GM12874 (cell line): ENCODE data around the gene BBLN.

ENCODE experiments used
- CTCF ChIP-seq: IDR thresholded peaks from 2 replicates; pipeline ENCODE4 v1.5.1; 2011; ENCODE audit warnings: low read depth, mild to moderate bottlenecking, control low read depth, low read length, moderate library complexity; ENCODE audit not compliant: insufficient read depth

The BBLN gene

GRCh38 chr9:128148509-128149000 is 11.5 kb upstream of the BBLN start:
- TF ChIP-seq CTCF = no peak

- no peak for TF ChIP-seq CTCF
Observed at GRCh38 chr9:128149001-128149701, 10.9 kb upstream of the BBLN start, which contains the start of gene LCN2. Gene LCN2, plus strand, starts transcription at chr9:128149453. Its CDS starts 73 bp downstream, at chr9:128149526.

GRCh38 chr9:128149951-128150593 is 10.0 kb upstream of the BBLN start:
- no peak for TF ChIP-seq CTCF

GRCh38 chr9:128150594-128151308 is 9.3 kb upstream of the BBLN start:
- TF ChIP-seq CTCF = peak; percentile 62

- no peak for TF ChIP-seq CTCF
Observed at GRCh38 chr9:128151309-128152132, 8.5 kb upstream of the BBLN start.

GRCh38 chr9:128152133-128153059 is 7.7 kb upstream of the BBLN start:
- TF ChIP-seq CTCF = no peak
